ENCODE measurements around the gene TDG. TPM values are rescaled to one million over a fixed set of nuclear protein-coding genes. Genes with fewer than 3 reads are reported as not detected.

The TDG gene
- total and polyA plus RNA-seq, 10 of the 15 experiments (the other 5 are each of a cell fraction or from before 2014, with no cell fraction given), result 29.7 to 68.8 (median 51.2) TPM

- peak; percentile 89 for TF ChIP-seq FOXM1 (IDR thresholded peaks at IDR 0.05; ENCODE audit: low read depth, low read length)
- TF ChIP-seq IRF4 (IDR thresholded peaks at IDR 0.05; ENCODE audit: low read depth, low read length), result peak; percentile 59; the same call in 1 of the 2 replicates
- TF ChIP-seq SIN3A (IDR thresholded peaks at IDR 0.05; ENCODE audit: low read depth, low read length), result no peak
- TF ChIP-seq MEF2A (IDR thresholded peaks at IDR 0.05; ENCODE audit: insufficient read depth, low read depth, low read length), result peak; percentile 76
- TF ChIP-seq SKIL (IDR thresholded peaks at IDR 0.05; ENCODE audit: low read depth, poor library complexity, severe bottlenecking), result peak; percentile 95
- TF ChIP-seq SP1 (IDR thresholded peaks at IDR 0.05; ENCODE audit: low read depth, low read length), result peak; percentile 47
- TF ChIP-seq ASH2L (IDR thresholded peaks at IDR 0.05; ENCODE audit: borderline replicate concordance, low read depth), result peak; percentile 65; the same call in 1 of the 2 replicates
- peak; percentile 78; the same call in 1 of the 2 replicates for TF ChIP-seq DPF2 (IDR thresholded peaks at IDR 0.05)
- peak; percentile 88 for TF ChIP-seq RAD51 (IDR thresholded peaks at IDR 0.05)
- peak; percentile 58; the same call in 1 of the 2 replicates for TF ChIP-seq SPI1 (IDR thresholded peaks at IDR 0.05; ENCODE audit: borderline replicate concordance, insufficient read depth, low read depth, low read length)
- TF ChIP-seq TBL1XR1 (IDR thresholded peaks at IDR 0.05; ENCODE audit: low read depth, low read length), result peak; percentile 88
- TF ChIP-seq BMI1 (IDR thresholded peaks at IDR 0.05; ENCODE audit: borderline replicate concordance), result 0 out of 2 replicates have a peak, but pooled peaks have one; percentile 57
- TF ChIP-seq BCL11A (IDR thresholded peaks at IDR 0.05; ENCODE audit: low read depth, low read length), result peak; percentile 82
- TF ChIP-seq ATF7 (IDR thresholded peaks at IDR 0.05; ENCODE audit: low read depth), result peak; percentile 31; the same call in 1 of the 2 replicates
- no peak for TF ChIP-seq ZNF274 (IDR thresholded peaks at IDR 0.05; ENCODE audit: insufficient read depth, insufficient read length)
- TF ChIP-seq NR2C1 (IDR thresholded peaks at IDR 0.05), result no peak
- TF ChIP-seq PAX5 (IDR thresholded peaks at IDR 0.05; ENCODE audit: borderline replicate concordance, low read depth, low read length), result peak; percentile 69
- 0 out of 2 replicates have a peak, but pooled peaks have one; percentile 75 for TF ChIP-seq CBX5 (IDR thresholded peaks at IDR 0.05; ENCODE audit: low read depth)
- TF ChIP-seq BHLHE40 (IDR thresholded peaks at IDR 0.05; ENCODE audit: borderline replicate concordance in 1 of 2, low read depth in 2 of 2, low read length in 1 of 2), result peak; percentile 99
Observed at GRCh38 chr12:103928682-103929045, 37.0 kb upstream of the TDG start (continued).

Measured in GM12878 (cell line).